NAMALWA (cell line): ENCODE data around the gene RFX3.

ENCODE experiments used
- DNase-seq: peaks from one replicate; pipeline ENCODE4 v3.0.0-alpha.2; 2015; ENCODE audit warnings: low spot score

RFX3 gene

GRCh38 chr9:3475300-3476020 lies 50.3 kb downstream of the RFX3 start:
- no peak for DNase-seq

GRCh38 chr9:3474821-3475220 lies 51.0 kb downstream of the RFX3 start:
- no peak for DNase-seq

GRCh38 chr9:3473405-3473804 lies 52.4 kb downstream of the RFX3 start:
- peak; percentile 37 for DNase-seq

- DNase-seq, result no peak
Measured at GRCh38 chr9:3471883-3472282, 53.9 kb downstream of the RFX3 start.

GRCh38 chr9:3468421-3469205 lies 57.2 kb downstream of the RFX3 start:
- no peak for DNase-seq

- DNase-seq, result peak; percentile 79
Measured at GRCh38 chr9:3467593-3468219, 58.1 kb downstream of the RFX3 start.

- DNase-seq, result no peak
Measured at GRCh38 chr9:3464033-3464638, 61.7 kb downstream of the RFX3 start.

- DNase-seq, result no peak
Measured at GRCh38 chr9:3458806-3459475, 66.9 kb downstream of the RFX3 start.

GRCh38 chr9:3457175-3457574 lies 68.6 kb downstream of the RFX3 start:
- DNase-seq, result no peak

GRCh38 chr9:3455717-3456116 lies 70.1 kb downstream of the RFX3 start:
- DNase-seq, result no peak

- no peak for DNase-seq
Measured at GRCh38 chr9:3455094-3455493, 70.7 kb downstream of the RFX3 start.

GRCh38 chr9:3451956-3452355 lies 73.8 kb downstream of the RFX3 start:
- no peak for DNase-seq

- no peak for DNase-seq
Measured at GRCh38 chr9:3447788-3448187, 78.0 kb downstream of the RFX3 start.

GRCh38 chr9:3447143-3447542 lies 78.7 kb downstream of the RFX3 start:
- DNase-seq, result no peak

GRCh38 chr9:3446313-3446712 lies 79.5 kb downstream of the RFX3 start:
- DNase-seq, result no peak

- no peak for DNase-seq
Measured at GRCh38 chr9:3444016-3444415, 81.8 kb downstream of the RFX3 start.

- peak; percentile 79 for DNase-seq
Measured at GRCh38 chr9:3441197-3441816, 84.5 kb downstream of the RFX3 start.

- no peak for DNase-seq
Measured at GRCh38 chr9:3436629-3437420, 89.0 kb downstream of the RFX3 start.

- no peak for DNase-seq
Measured at GRCh38 chr9:3435732-3436131, 90.1 kb downstream of the RFX3 start.

- no peak for DNase-seq
Measured at GRCh38 chr9:3434594-3434993, 91.2 kb downstream of the RFX3 start.

GRCh38 chr9:3433754-3434153 lies 92.0 kb downstream of the RFX3 start:
- no peak for DNase-seq
